GM21390 (cell line): Measurements from ENCODE around the gene TSGA10IP.

Source experiments
- ATAC-seq: cut with Tn5 transposase; IDR thresholded peaks from one replicate; pipeline ENCODE4 v1.9.1; 2021; ENCODE audit not compliant: unreplicated experiment

The TSGA10IP gene

DNA sequence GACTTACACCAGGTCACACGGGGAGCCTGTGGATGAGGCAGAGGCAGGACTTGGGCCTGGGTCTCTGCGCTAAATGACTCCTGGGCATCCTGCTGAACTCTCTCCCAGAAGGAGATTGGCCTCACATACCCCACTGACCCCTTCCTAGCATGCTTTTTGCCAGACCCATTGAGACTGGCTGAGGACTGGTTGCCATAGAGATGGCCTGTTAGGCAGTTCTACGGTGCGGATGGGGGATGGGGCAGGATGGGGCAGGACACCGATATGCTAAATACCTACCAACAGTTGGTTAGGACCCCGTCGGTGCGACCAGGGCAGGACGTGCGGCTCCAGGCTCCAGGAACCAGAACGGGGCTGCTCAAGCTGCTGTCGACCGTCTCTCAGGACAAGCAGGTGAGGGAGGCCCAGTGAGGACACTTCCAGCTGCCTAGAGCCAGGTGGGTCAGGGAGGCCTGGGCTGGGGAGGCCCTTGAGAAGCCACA is at the start of gene TSGA10IP:
Gene TSGA10IP (plus strand): TSS at position 51 of the 482 bp plus-strand sequence. CDS start 196 bp downstream, at position 247.
- ATAC-seq: no peak

- ATAC-seq: no peak
These were observed 49.7 kb upstream of the TSGA10IP start for GRCh38 chr11:65895482-65895981.

GRCh38 chr11:65896034-65896999 is 49.0 kb upstream of the TSGA10IP start:
- no peak for ATAC-seq

GRCh38 chr11:65897020-65897471 is 48.2 kb upstream of the TSGA10IP start:
- no peak for ATAC-seq

GRCh38 chr11:65898656-65899355 is 46.5 kb upstream of the TSGA10IP start:
- ATAC-seq: no peak

GRCh38 chr11:65899356-65900124 is 45.7 kb upstream of the TSGA10IP start:
- ATAC-seq: no peak

GRCh38 chr11:65900125-65900898 is 45.0 kb upstream of the TSGA10IP start, which contains the start of gene FOSL1:
Gene FOSL1 (minus strand): TSS chr11:65900388. CDS start chr11:65900339, 49 bp downstream.
- peak; percentile 74 for ATAC-seq

GRCh38 chr11:65900899-65901180 is 44.4 kb upstream of the TSGA10IP start:
- no peak for ATAC-seq

DNA sequence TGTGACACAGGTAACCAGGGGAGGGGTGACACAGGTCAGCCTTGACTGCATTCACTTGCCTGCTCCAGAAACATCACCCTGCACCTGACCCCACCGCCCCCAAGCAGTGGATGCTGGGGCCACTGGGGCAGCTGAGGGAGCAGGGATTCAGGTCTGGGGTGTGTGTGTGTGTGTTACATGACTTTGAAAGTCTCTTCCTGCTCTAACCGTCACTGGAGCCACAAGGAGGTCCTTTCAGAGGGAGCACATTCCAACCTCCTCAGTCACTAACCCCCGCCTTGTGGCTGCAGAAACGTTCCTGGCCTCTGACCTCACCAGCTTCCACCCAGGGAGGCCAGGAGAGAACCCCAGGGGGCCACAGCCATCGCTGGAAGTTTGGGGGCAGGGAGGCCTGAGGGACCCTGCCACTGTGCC is 42.2 kb upstream of the TSGA10IP start:
- ATAC-seq: no peak

DNA sequence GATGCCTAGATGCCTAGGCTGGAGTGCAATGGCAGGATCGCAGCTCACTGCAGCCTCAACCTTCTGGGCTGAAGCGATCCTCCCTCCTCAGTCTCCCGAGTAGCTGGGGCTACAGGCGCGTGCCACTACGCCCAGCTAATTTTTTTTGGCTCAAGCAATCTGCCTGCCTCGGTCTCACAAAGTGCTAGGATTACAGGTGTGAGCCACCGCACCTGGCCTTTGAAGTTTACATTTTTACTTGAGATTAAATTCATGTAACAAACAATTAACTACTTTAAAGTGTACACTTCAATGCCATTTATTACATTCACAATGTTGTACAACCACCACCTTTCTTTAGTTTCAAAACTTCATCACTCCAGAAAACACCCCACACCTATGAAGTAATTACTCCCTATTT is 41.6 kb upstream of the TSGA10IP start:
- no peak for ATAC-seq

- ATAC-seq: no peak
These were observed 38.7 kb upstream of the TSGA10IP start for GRCh38 chr11:65906602-65907001.

DNA sequence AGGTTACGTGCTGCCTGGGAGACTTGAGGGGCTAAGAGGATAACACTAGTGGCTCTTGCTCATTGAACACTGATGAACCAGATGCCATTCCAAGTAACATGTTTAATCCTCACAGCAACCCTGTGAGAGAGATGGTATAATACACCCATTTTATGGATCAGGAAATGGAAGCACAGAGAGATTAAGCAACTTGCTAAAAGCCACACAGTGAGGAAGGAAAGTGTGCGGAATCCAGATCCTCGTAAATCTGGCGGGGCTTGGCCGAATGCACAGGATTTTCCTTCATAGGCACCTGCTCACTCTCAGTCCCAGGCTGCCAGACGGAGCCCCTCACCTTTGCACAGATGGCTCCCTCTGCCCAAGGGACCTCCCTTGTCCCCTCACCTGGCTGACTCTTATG is 37.4 kb upstream of the TSGA10IP start:
- no peak for ATAC-seq

GRCh38 chr11:65911682-65912568 is 33.4 kb upstream of the TSGA10IP start:
- ATAC-seq: no peak

- no peak for ATAC-seq
These were observed 32.4 kb upstream of the TSGA10IP start for GRCh38 chr11:65912845-65913244.

DNA sequence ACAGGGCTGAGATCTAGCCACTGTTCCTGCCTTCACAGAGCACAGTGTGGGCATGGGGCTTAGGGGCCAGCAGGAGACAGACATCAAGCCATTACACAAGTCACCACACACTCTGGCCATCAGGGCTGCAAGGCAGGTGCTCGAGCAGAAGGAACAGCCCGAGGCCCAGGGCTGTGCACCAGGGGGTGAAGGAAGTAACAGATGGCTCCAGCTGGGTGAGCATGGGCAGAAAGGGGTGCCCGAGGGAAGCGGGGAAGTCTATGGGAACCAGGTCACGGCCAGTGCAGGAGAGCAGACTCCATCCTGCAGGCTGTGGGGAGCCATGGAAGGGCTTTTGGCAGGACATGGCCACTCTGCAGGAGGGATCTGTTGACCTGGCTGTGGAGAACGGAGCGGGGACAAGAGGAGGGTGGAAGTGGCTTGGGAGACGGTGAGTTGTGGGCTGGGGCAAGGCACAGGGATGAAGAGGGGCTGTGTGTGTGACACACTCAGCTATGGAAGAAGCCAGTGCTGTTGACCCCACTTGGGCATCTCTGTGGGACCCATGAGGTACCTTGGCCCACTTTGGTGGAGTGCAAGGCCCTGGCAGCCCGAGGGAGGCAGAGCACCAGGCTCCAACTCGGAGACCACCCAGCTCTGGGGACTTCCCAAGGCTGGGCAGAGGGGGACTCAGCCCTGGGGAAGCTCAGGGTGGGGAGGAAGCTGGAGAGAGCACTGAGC is 30.0 kb upstream of the TSGA10IP start:
- ATAC-seq: no peak

DNA sequence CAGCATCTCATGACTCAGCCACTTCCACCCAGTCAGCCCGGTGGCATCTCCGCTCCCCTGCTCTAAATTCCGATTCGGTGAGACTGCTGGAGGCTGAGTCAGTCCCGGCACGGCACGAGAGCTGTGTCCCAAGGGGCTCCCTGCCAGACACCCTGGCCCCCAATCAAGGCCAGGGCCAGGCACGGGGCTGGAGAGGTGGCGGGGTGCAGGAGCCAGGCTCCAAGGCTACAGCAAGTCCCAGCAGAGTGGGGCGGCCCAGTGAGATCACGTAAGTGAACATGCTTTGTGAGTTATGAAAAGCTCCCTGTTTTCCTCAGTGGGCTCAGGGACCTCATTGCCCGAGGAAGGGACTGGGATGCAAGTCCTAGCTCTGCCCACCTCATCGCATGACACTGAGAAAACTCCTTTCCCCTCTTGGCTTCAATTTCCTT is 29.4 kb upstream of the TSGA10IP start:
- ATAC-seq: no peak

DNA sequence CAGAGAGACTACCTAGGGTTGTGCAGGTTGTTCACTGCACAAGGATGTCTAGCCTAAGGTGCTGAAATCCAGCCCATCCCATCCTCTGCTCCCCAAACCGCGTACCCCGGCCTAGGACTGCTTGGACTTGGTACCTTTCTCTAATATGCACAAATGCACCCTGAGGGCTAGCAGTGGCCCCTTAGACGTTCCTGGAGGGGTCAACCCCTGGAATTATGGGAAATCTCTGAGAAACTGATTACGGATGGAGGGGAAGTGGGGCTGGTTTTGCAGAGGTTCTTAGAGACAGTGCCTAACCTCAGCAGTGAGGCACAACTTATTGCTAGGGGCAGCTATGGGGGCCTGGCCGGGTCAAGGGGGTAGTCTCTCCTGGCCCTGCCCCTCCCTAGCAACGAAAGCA is 28.9 kb upstream of the TSGA10IP start:
- ATAC-seq: no peak

DNA sequence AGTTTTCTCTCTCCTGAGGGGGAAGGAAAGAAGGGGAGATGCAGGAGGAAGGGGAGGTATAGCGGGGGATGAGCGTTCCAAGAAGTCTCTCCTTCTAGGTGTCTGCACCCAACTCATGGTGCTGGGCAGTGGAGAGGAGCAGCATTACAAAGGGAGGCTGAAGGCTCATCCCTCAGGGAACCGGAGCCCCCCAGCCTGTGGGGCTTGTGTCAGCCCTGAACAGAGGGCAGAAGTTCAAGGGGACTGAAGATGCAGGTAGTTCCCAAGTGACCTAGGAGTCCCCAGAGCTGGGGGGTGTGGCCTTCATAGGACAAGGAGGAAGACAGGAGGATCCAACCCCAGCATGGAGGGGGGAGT is 28.2 kb upstream of the TSGA10IP start:
- ATAC-seq: no peak
